ENCODE measurements around the gene LMO7.

LMO7 gene

GRCh38 chr13:75896271-75896670 lies 260.1 kb downstream of the LMO7 start:
- no peak for DNase-seq (ENCODE audit: low spot score)

- no peak for DNase-seq (ENCODE audit: low spot score)
Measured at GRCh38 chr13:75897386-75897785, 261.3 kb downstream of the LMO7 start.

GRCh38 chr13:75901501-75901900 lies 265.4 kb downstream of the LMO7 start:
- DNase-seq (ENCODE audit: low spot score), result no peak

GRCh38 chr13:75902166-75903104 lies 266.3 kb downstream of the LMO7 start:
- no peak for DNase-seq (ENCODE audit: low spot score)

GRCh38 chr13:75904012-75904411 lies 267.9 kb downstream of the LMO7 start:
- no peak for DNase-seq (ENCODE audit: low spot score)

- DNase-seq (ENCODE audit: low spot score), result no peak
Measured at GRCh38 chr13:75906315-75906714, 270.2 kb downstream of the LMO7 start.

GRCh38 chr13:75907044-75907443 lies 270.9 kb downstream of the LMO7 start:
- no peak for DNase-seq (ENCODE audit: low spot score)

GRCh38 chr13:75908141-75908540 lies 272.0 kb downstream of the LMO7 start:
- DNase-seq (ENCODE audit: low spot score), result no peak
